OCI-LY7 (cell line): ENCODE data around the gene RAD51B. TPM values are rescaled to one million over a fixed set of nuclear protein-coding genes. Genes with fewer than 3 reads are reported as not detected.

Experiments
- BruUV-seq: library from RNA; stranded (reverse); fragments of 400-500 nt; replicated peaks from 2 replicates; lab custom pipeline; 2021; lab: Mats Ljungman, UMichigan
- CTCF ChIA-PET: fragments of 300-600 bp; sonication (Branson Sonifier 250); formaldehyde crosslinking; loops from one replicate; lab custom pipeline; 2022; ENCODE audit warnings: antibody characterized with exemption; ENCODE audit not compliant: unreplicated experiment; lab: Charles Lee
- POLR2A ChIA-PET: fragments of 300-600 bp; sonication (Branson Sonifier 250); formaldehyde crosslinking; loops from one replicate; lab custom pipeline; 2022; ENCODE audit warnings: antibody characterized with exemption; lab: Charles Lee
- DNase-seq: peaks from one replicate; pipeline ENCODE4 v3.0.0-alpha.2; 2015; ENCODE audit warnings: low spot score
- H2AFZ ChIP-seq: fragments of 200-600 bp; sonication (generic), shearing (Covaris generic); 2 replicates; pipeline ENCODE4 v1.6.1; 2014; ENCODE audit warnings: mild to moderate bottlenecking, antibody characterized with exemption, low read length, moderate library complexity
- H3K27ac ChIP-seq: fragments of 200-600 bp; sonication (generic); 2 replicates; pipeline ENCODE4 v1.5.1; 2014; ENCODE audit warnings: mixed run types, low read depth, mild to moderate bottlenecking, moderate library complexity, low read length, inconsistent platforms; ENCODE audit not compliant: poor library complexity, severe bottlenecking
- H3K36me3 ChIP-seq: fragments of 200-600 bp; sonication (generic); 2 replicates; pipeline ENCODE4 v1.6.1; 2014; ENCODE audit warnings: mild to moderate bottlenecking, antibody characterized with exemption, low read length, moderate library complexity, mixed read lengths; ENCODE audit not compliant: insufficient read depth
- H3K4me1 ChIP-seq: fragments of 200-600 bp; sonication (generic); 2 replicates; pipeline ENCODE4 v1.5.1; 2014; ENCODE audit warnings: mild to moderate bottlenecking, low read length; ENCODE audit not compliant: insufficient read depth, poor library complexity, severe bottlenecking
- H3K4me2 ChIP-seq: fragments of 200-600 bp; sonication (generic); 2 replicates; pipeline ENCODE4 v1.6.1; 2014; ENCODE audit warnings: mild to moderate bottlenecking, low read length
- H3K4me3 ChIP-seq: fragments of 200-600 bp; sonication (generic); 2 replicates; pipeline ENCODE4 v1.5.1; 2014; ENCODE audit warnings: mild to moderate bottlenecking, low read depth, low read length; ENCODE audit not compliant: poor library complexity, severe bottlenecking
- H3K79me2 ChIP-seq: fragments of 200-600 bp; sonication (generic); 2 replicates; pipeline ENCODE4 v1.6.1; 2016; ENCODE audit warnings: low read depth, mild to moderate bottlenecking, low read length, moderate library complexity, mixed read lengths; ENCODE audit not compliant: insufficient read depth
- H3K9me2 ChIP-seq: fragments of 200-600 bp; sonication (generic); 2 replicates; pipeline ENCODE4 v1.6.1; 2016; ENCODE audit warnings: mild to moderate bottlenecking, low read length, mixed read lengths; ENCODE audit not compliant: insufficient read depth
- H3K9me3 ChIP-seq: fragments of 200-600 bp; sonication (generic); 2 replicates; pipeline ENCODE4 v1.6.1; 2014; ENCODE audit warnings: mild to moderate bottlenecking, mixed run types, low read length, mixed read lengths
- H4K20me1 ChIP-seq: fragments of 200-600 bp; sonication (generic); 2 replicates; pipeline ENCODE4 v1.6.1; 2014; ENCODE audit warnings: mild to moderate bottlenecking, antibody characterized with exemption, low read length, moderate library complexity, mixed read lengths; ENCODE audit not compliant: insufficient read depth
- EZH2phosphoT487 ChIP-seq: fragments of 200-600 bp; sonication (generic); IDR thresholded peaks from 2 replicates; pipeline ENCODE4 v1.6.1; 2018; ENCODE audit warnings: low read depth, borderline replicate concordance, mild to moderate bottlenecking, mixed run types, antibody characterized with exemption, low read length, moderate library complexity, mixed read lengths
- intact Hi-C: fragments of 100-400 bp; cut with micrococcal nuclease; formaldehyde crosslinking; loops from one replicate; pipeline ENCODE4 v1.10.0; 2022; ENCODE audit not compliant: unreplicated experiment
- total RNA-seq, 2 experiments: library from RNA; depleted of rRNA in 1 of 2; stranded (reverse); fragments of >200 nt in 1 of 2; shearing (Covaris generic) in 1 of 2; gene quantifications; 2 replicates each; pipeline ENCODE4 v1.2.3, GENCODE V29; 2014 to 2022
- TF ChIP-seq, protein P1 (sequence below): fragments of 200-600 bp; sonication (generic); conservative IDR thresholded peaks from 2 replicates; pipeline ENCODE4 v1.5.1; 2014; ENCODE audit warnings: mild to moderate bottlenecking, antibody characterized with exemption, low read length, moderate library complexity, mixed read lengths

RAD51B gene
- total RNA-seq, 2 experiments from 2014 or later = 41.4 to 89.9 TPM

DNA sequence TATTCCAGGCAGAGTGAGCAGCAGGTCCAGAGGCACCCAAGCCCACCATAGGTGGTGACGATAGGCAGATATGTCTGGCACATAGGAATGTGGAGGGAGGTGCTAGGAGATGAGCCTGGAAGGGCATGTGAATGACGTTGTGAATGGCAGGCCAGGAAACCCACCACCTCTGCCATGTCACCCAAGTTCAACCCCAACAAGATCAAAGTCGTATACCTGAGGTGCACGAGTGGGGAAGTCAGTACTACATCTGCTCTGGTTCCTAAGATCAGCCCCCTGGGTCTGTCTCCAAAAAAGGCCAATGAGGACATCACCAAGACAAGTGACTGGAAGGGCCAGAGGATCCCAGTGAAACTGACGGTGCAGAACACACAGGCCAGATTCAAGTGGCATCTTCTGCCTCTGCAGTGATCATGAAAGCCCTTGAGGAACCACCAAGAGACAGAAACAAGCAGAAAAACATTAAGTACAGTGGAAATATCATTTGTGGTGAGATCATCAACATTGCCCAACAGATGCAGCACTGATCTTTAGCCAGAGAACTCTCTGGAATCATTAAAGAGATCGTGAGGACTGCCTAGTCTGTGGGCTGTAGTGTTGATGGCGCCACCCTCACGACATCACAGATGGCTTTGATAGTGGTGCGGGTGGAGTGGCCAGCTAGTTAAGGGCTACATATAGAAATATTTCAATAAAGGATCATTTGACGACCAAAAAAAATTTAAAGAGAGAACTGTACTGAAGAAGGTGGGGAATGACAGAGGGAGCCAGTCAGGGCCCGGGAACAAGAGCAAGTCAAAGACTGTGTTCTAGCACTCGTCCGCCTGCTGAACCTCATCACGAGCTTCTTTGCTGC lies 873.6 kb downstream of the RAD51B start:
- Histone ChIP-seq H2AFZ (no peak overlapping the region), H3K4me1 (peaks cover 42% of the 10 kb centered on the region), H3K27ac (no peak overlapping the region), H3K9me3 (no peaks in the 10 kb centered on the region), H4K20me1 (no peaks in the 10 kb centered on the region), H3K4me2 (no peak overlapping the region), H3K4me3 (no peak overlapping the region), H3K9me2 (no peaks in the 10 kb centered on the region), H3K36me3 (no peaks in the 10 kb centered on the region), H3K79me2 (no peaks in the 10 kb centered on the region)
- POLR2A ChIA-PET = interaction anchor here (0.6 kb wide), 1 partner anchor 100 kb away, joined by 3 read pairs; no protein-coding TSS in a partner anchor
- BruUV-seq = no TSS peak
- intact Hi-C loops = no loop called here
- DNase-seq = no peak
- CTCF ChIA-PET = no interaction called here
- no peak for TF ChIP-seq EZH2phosphoT487
- TF ChIP-seq, protein P1, sequence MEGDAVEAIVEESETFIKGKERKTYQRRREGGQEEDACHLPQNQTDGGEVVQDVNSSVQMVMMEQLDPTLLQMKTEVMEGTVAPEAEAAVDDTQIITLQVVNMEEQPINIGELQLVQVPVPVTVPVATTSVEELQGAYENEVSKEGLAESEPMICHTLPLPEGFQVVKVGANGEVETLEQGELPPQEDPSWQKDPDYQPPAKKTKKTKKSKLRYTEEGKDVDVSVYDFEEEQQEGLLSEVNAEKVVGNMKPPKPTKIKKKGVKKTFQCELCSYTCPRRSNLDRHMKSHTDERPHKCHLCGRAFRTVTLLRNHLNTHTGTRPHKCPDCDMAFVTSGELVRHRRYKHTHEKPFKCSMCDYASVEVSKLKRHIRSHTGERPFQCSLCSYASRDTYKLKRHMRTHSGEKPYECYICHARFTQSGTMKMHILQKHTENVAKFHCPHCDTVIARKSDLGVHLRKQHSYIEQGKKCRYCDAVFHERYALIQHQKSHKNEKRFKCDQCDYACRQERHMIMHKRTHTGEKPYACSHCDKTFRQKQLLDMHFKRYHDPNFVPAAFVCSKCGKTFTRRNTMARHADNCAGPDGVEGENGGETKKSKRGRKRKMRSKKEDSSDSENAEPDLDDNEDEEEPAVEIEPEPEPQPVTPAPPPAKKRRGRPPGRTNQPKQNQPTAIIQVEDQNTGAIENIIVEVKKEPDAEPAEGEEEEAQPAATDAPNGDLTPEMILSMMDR = 0 out of 2 replicates have a peak, but pooled peaks have one; percentile 11

DNA sequence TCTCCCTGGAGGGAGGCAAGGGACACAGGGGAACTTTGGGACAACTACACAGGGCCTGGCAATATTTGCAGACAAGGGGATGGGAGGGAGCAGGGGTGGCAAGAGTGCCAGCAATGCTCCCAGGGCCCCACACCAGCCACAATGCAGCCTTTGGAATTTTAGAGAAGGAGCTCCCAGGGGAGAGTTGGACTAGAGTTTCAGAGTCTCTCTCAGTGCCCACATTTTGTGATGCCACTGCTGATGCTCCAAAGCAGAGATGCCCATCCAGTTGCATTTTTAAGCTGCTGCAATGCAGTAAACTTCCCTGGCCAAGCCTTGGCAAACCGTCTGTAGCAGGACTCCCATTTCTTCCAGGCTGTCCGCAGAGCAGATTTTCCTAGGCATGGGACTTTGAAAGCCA lies 874.3 kb downstream of the RAD51B start:
- intact Hi-C loops = no loop called here
- H3K9me3 ChIP-seq = no peaks in the 10 kb centered on the region
- H4K20me1 ChIP-seq = no peaks in the 10 kb centered on the region
- H3K79me2 ChIP-seq = no peaks in the 10 kb centered on the region
- BruUV-seq = no TSS peak
- no peaks in the 10 kb centered on the region for H3K36me3 ChIP-seq
- H3K27ac ChIP-seq = no peak overlapping the region
- no peak for DNase-seq
- TF ChIP-seq, protein P1 = no peak
- no peak for TF ChIP-seq EZH2phosphoT487
- H3K4me1 ChIP-seq = peaks cover 35% of the 10 kb centered on the region
- ChIA-PET POLR2A (interaction anchor here (0.6 kb wide), 1 partner anchor 99 kb away, joined by 3 read pairs; no protein-coding TSS in a partner anchor), CTCF (no interaction called here)
- H3K4me2 ChIP-seq = no peak overlapping the region
- H3K4me3 ChIP-seq = no peak overlapping the region
- H3K9me2 ChIP-seq = no peaks in the 10 kb centered on the region
- no peak overlapping the region for H2AFZ ChIP-seq
